IPS DF 4.7 (cell line): ENCODE results near the gene MYH14.
"Not testable (repeated sequence)": the region's sequence is repeated elsewhere in the genome, so short reads cannot be mapped to it uniquely, and the experiment has no call there.

Source experiments
- DNase-seq: peaks from one replicate; pipeline ENCODE4 v3.0.0-alpha.2; 2013; ENCODE audit warnings: low spot score; ENCODE audit errors: extremely low read depth

MYH14 gene

GRCh38 chr19:50317115-50317514, 113.7 kb downstream of the MYH14 start:
- DNase-seq, result no peak

GRCh38 chr19:50318438-50318837, 115.0 kb downstream of the MYH14 start:
- DNase-seq, result no peak

- no peak for DNase-seq
These were observed 115.7 kb downstream of the MYH14 start for GRCh38 chr19:50319156-50319555.

- no peak for DNase-seq
These were observed 116.6 kb downstream of the MYH14 start for GRCh38 chr19:50320051-50320450.

- DNase-seq, result no peak
These were observed 117.2 kb downstream of the MYH14 start for GRCh38 chr19:50320596-50320995.

GRCh38 chr19:50321831-50322230, 118.4 kb downstream of the MYH14 start:
- no peak for DNase-seq

GRCh38 chr19:50322234-50322633, 118.8 kb downstream of the MYH14 start:
- no peak for DNase-seq

GRCh38 chr19:50322931-50323781, 119.7 kb downstream of the MYH14 start:
- no peak for DNase-seq

- DNase-seq, result no peak
These were observed 120.3 kb downstream of the MYH14 start for GRCh38 chr19:50323782-50324133.

GRCh38 chr19:50324331-50324730, 120.9 kb downstream of the MYH14 start:
- DNase-seq, result no peak

GRCh38 chr19:50325310-50326100, 122.1 kb downstream of the MYH14 start:
- no peak for DNase-seq

GRCh38 chr19:50326101-50326664, 122.8 kb downstream of the MYH14 start:
- no peak for DNase-seq

GRCh38 chr19:50327013-50327412, 123.6 kb downstream of the MYH14 start:
- no peak for DNase-seq

GRCh38 chr19:50327461-50328223, 124.2 kb downstream of the MYH14 start:
- DNase-seq, result no peak

GRCh38 chr19:50328224-50328872, 124.9 kb downstream of the MYH14 start:
- no peak for DNase-seq

- DNase-seq, result no peak
These were observed 125.4 kb downstream of the MYH14 start for GRCh38 chr19:50328873-50329145.

GRCh38 chr19:50329146-50329925, 125.9 kb downstream of the MYH14 start, which contains the start of gene KCNC3:
Gene KCNC3, minus strand, starts transcription at chr19:50329377. Its CDS starts 295 bp downstream, at chr19:50329082.
- DNase-seq, result no peak

GRCh38 chr19:50329926-50330294, 126.5 kb downstream of the MYH14 start:
- not testable (repeated sequence) for DNase-seq

GRCh38 chr19:50330365-50331078, 127.1 kb downstream of the MYH14 start:
- DNase-seq, result no peak
